GM21360 (cell line): ENCODE results near the gene PUS1.
"Not testable (repeated sequence)": the region's sequence is repeated elsewhere in the genome, so short reads cannot be mapped to it uniquely, and the experiment has no call there.

Experiments used
- ATAC-seq: cut with Tn5 transposase; IDR thresholded peaks from one replicate; pipeline ENCODE4 v1.9.1; 2021; ENCODE audit warnings: mild to moderate bottlenecking, moderate library complexity; ENCODE audit not compliant: unreplicated experiment

PUS1 gene

GRCh38 chr12:131954460-131954859, 25.4 kb downstream of the PUS1 start:
- not testable (repeated sequence) for ATAC-seq

GRCh38 chr12:131959116-131959515, 30.0 kb downstream of the PUS1 start:
- no peak for ATAC-seq

GRCh38 chr12:131959641-131960589, 30.8 kb downstream of the PUS1 start:
- no peak for ATAC-seq

- not testable (repeated sequence) for ATAC-seq
Observed at GRCh38 chr12:131960590-131961325, 31.7 kb downstream of the PUS1 start.

- ATAC-seq = not testable (repeated sequence)
Observed at GRCh38 chr12:131961328-131961727, 32.3 kb downstream of the PUS1 start.

GRCh38 chr12:131962069-131962468, 33.0 kb downstream of the PUS1 start:
- no peak for ATAC-seq

- no peak for ATAC-seq
Observed at GRCh38 chr12:131963381-131963780, 34.3 kb downstream of the PUS1 start.

- no peak for ATAC-seq
Observed at GRCh38 chr12:131965073-131965472, 36.0 kb downstream of the PUS1 start.

GRCh38 chr12:131971226-131971625, 42.1 kb downstream of the PUS1 start:
- ATAC-seq = no peak

GRCh38 chr12:131975228-131975627, 46.2 kb downstream of the PUS1 start:
- no peak for ATAC-seq

GRCh38 chr12:131979606-131980005, 50.5 kb downstream of the PUS1 start:
- no peak for ATAC-seq

GRCh38 chr12:131980263-131980662, 51.2 kb downstream of the PUS1 start:
- no peak for ATAC-seq

GRCh38 chr12:131981388-131981787, 52.3 kb downstream of the PUS1 start:
- ATAC-seq = no peak

- ATAC-seq = no peak
Observed at GRCh38 chr12:131982041-131982440, 53.0 kb downstream of the PUS1 start.

GRCh38 chr12:131983026-131983425, 54.0 kb downstream of the PUS1 start:
- no peak for ATAC-seq

GRCh38 chr12:131983554-131983953, 54.5 kb downstream of the PUS1 start:
- ATAC-seq = no peak

- no peak for ATAC-seq
Observed at GRCh38 chr12:131984334-131984733, 55.3 kb downstream of the PUS1 start.

GRCh38 chr12:131985510-131985875, 56.4 kb downstream of the PUS1 start:
- not testable (repeated sequence) for ATAC-seq

- no peak for ATAC-seq
Observed at GRCh38 chr12:131986361-131986760, 57.3 kb downstream of the PUS1 start.

GRCh38 chr12:131986910-131987309, 57.8 kb downstream of the PUS1 start:
- ATAC-seq = no peak

- ATAC-seq = no peak
Observed at GRCh38 chr12:131987552-131987951, 58.5 kb downstream of the PUS1 start.
